Suprapubic skin (tissue), 2 donors: ENCODE results near the gene PRX.

Experiments
- EP300 ChIP-seq: sonication (generic); formaldehyde crosslinking; IDR thresholded peaks from one replicate; pipeline ENCODE4 v1.6.1; 2017; ENCODE audit warnings: antibody characterized with exemption
- POLR2A ChIP-seq, 2 donors: fragments of 450-650 bp; IDR thresholded peaks; one replicate each; pipeline ENCODE4 v1.6.1; 2017; ENCODE audit warnings: antibody characterized with exemption in 2 of 2, mild to moderate bottlenecking in 2 of 2, moderate library complexity in 2 of 2

GRCh38 chr19:40446263-40446784 lies 33.1 kb upstream of the PRX start:
- TF ChIP-seq POLR2A (IDR thresholded peaks at IDR 0.05) (no peak), EP300 (no peak)
